GM06990 (cell line): ENCODE measurements around the gene MEI4.

ENCODE experiments used
- DNase-seq: peaks from one replicate; pipeline ENCODE4 v3.0.0-alpha.2; 2011; ENCODE audit not compliant: insufficient read length; ENCODE audit errors: extremely low read depth
- H3K27me3 ChIP-seq: replicated peaks from 2 replicates; pipeline ENCODE4 v1.6.0; 2011; ENCODE audit warnings: low read length; ENCODE audit not compliant: control insufficient read depth, insufficient read depth
- H3K36me3 ChIP-seq: 2 replicates; pipeline ENCODE4 v1.5.1; 2011; ENCODE audit warnings: low read length; ENCODE audit not compliant: control insufficient read depth, insufficient read depth
- H3K4me3 ChIP-seq: replicated peaks from 2 replicates; pipeline ENCODE4 v1.5.1; 2011; ENCODE audit warnings: low read depth, mild to moderate bottlenecking, control low read depth, low read length
- CTCF ChIP-seq: IDR thresholded peaks from 2 replicates; pipeline ENCODE4 v1.5.1; 2011; ENCODE audit warnings: low read length, control low read depth, mild to moderate bottlenecking, inconsistent platforms; ENCODE audit not compliant: insufficient read depth, poor library complexity, severe bottlenecking

MEI4 gene

GRCh38 chr6:77962070-77962469 lies 309.2 kb downstream of the MEI4 start:
- no peak for DNase-seq
- no peaks in the 10 kb centered on the region for H3K27me3 ChIP-seq
- no peaks in the 10 kb centered on the region for H3K36me3 ChIP-seq
- H3K4me3 ChIP-seq, result no peak overlapping the region
- no peak for TF ChIP-seq CTCF

GRCh38 chr6:77965449-77965848 lies 312.6 kb downstream of the MEI4 start:
- Histone ChIP-seq H3K27me3 (no peaks in the 10 kb centered on the region), H3K36me3 (no peaks in the 10 kb centered on the region), H3K4me3 (no peak overlapping the region)
- TF ChIP-seq CTCF, result no peak
- no peak for DNase-seq

- DNase-seq, result no peak
- no peak for TF ChIP-seq CTCF
- Histone ChIP-seq H3K4me3 (no peak overlapping the region), H3K36me3 (no peaks in the 10 kb centered on the region), H3K27me3 (no peaks in the 10 kb centered on the region)
These were observed 319.5 kb downstream of the MEI4 start for GRCh38 chr6:77972334-77972733.
